ENCODE measurements around the gene UFC1.

- no peak for TF ChIP-seq CTCF (IDR thresholded peaks at IDR 0.05)
- TF ChIP-seq EP300 (IDR thresholded peaks at IDR 0.05) = no peak
Measured at GRCh38 chr1:161117759-161118581, 35.8 kb upstream of the UFC1 start, which contains the start of the genes NIT1 and PFDN2.
